Gastrocnemius medialis (tissue), 4 donors: ENCODE measurements around the gene CYP27A1.

Source experiments
- POLR2A ChIP-seq, 2 donors: fragments of 450-650 bp; IDR thresholded peaks; one replicate each; pipeline ENCODE4 v1.6.1; 2017; ENCODE audit warnings: antibody characterized with exemption in 2 of 2, mild to moderate bottlenecking in 2 of 2, moderate library complexity in 2 of 2
- TF ChIP-seq, protein P1 (sequence below), 5 experiments: fragments of 450-650 bp in 3 of 5; fragments of 200-600 bp in 2 of 5; sonication (generic) in 2 of 5; IDR thresholded peaks in 4 of 5; conservative IDR thresholded peaks in 1 of 5; 1 replicate in 4 of 5; 2 replicates in 1 of 5; pipeline ENCODE4 v1.5.1; 2016 to 2019; ENCODE audit warnings: antibody characterized with exemption in 5 of 5, mild to moderate bottlenecking in 3 of 5, moderate library complexity in 3 of 5

DNA sequence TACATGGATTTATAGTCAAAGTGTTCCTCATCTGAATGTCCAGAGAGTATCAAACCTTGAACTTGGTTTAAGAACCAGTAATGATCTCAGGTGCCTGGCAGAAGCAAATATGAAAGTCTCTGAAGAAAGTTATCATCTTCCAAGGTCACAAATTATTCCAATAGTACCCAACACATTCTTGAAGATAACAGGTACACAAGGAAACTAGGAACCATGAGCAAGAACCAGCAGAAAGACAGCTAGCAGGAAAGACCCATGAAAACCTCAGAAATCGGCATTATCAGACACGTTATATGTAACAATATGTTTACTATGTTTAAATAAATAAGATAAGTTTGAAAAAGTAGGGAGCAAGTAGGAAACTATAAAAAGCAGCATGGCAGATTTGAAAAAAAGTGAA is 55.5 kb downstream of the CYP27A1 start:
- TF ChIP-seq, protein P1, sequence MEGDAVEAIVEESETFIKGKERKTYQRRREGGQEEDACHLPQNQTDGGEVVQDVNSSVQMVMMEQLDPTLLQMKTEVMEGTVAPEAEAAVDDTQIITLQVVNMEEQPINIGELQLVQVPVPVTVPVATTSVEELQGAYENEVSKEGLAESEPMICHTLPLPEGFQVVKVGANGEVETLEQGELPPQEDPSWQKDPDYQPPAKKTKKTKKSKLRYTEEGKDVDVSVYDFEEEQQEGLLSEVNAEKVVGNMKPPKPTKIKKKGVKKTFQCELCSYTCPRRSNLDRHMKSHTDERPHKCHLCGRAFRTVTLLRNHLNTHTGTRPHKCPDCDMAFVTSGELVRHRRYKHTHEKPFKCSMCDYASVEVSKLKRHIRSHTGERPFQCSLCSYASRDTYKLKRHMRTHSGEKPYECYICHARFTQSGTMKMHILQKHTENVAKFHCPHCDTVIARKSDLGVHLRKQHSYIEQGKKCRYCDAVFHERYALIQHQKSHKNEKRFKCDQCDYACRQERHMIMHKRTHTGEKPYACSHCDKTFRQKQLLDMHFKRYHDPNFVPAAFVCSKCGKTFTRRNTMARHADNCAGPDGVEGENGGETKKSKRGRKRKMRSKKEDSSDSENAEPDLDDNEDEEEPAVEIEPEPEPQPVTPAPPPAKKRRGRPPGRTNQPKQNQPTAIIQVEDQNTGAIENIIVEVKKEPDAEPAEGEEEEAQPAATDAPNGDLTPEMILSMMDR (IDR thresholded peaks at IDR 0.05 in 4 of 5, conservative IDR thresholded peaks at IDR 0.05 in 1 of 5), result no peak
- TF ChIP-seq POLR2A (IDR thresholded peaks at IDR 0.05), result no peak
